WI38 (cell line): Measurements from ENCODE around the gene DGKQ.
"Not testable (repeated sequence)": the region's sequence is repeated elsewhere in the genome, so short reads cannot be mapped to it uniquely, and the experiment has no call there.

Experiments used
- H3K4me3 ChIP-seq: 2 replicates; pipeline ENCODE4 v1.5.1; 2011; ENCODE audit warnings: low read depth, mild to moderate bottlenecking, control low read depth, low read length
- TF ChIP-seq, protein P1 (sequence below): IDR thresholded peaks from 2 replicates; pipeline ENCODE4 v1.5.1; 2012; ENCODE audit warnings: low read depth, mild to moderate bottlenecking, control low read depth, low read length

Gene DGKQ

GRCh38 chr4:1002131-1002630, 28.8 kb upstream of the DGKQ start:
- TF ChIP-seq, protein P1, sequence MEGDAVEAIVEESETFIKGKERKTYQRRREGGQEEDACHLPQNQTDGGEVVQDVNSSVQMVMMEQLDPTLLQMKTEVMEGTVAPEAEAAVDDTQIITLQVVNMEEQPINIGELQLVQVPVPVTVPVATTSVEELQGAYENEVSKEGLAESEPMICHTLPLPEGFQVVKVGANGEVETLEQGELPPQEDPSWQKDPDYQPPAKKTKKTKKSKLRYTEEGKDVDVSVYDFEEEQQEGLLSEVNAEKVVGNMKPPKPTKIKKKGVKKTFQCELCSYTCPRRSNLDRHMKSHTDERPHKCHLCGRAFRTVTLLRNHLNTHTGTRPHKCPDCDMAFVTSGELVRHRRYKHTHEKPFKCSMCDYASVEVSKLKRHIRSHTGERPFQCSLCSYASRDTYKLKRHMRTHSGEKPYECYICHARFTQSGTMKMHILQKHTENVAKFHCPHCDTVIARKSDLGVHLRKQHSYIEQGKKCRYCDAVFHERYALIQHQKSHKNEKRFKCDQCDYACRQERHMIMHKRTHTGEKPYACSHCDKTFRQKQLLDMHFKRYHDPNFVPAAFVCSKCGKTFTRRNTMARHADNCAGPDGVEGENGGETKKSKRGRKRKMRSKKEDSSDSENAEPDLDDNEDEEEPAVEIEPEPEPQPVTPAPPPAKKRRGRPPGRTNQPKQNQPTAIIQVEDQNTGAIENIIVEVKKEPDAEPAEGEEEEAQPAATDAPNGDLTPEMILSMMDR, result no peak
- no peak overlapping the region for H3K4me3 ChIP-seq

DNA sequence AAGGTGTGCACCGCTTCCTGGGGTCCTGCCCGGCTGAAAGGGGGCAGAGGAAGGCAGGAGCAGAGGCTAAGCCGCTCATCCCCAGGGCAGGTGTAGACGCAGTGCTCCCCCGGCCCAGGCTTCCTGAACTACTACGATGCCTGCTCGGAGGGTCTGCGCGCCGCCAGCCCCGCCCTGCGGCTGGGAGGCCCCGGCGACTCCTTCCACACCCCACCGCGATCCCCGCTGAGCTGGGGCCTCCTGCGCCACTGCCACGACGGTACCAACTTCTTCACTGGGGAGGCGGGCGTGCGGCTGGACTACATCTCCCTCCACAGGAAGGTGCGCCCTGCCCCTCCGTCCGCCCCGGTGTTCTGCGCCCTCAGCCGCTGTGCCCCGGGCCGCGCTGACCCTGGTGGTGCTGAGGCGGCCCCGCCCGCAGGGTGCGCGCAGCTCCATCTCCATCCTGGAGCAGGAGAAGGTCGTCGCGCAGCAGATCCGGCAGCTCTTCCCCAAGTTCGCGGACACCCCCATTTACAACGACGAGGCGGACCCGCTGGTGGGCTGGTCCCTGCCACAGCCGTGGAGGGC, 28.3 kb upstream of the DGKQ start:
- TF ChIP-seq, protein P1, result no peak
- no peak overlapping the region for H3K4me3 ChIP-seq

DNA sequence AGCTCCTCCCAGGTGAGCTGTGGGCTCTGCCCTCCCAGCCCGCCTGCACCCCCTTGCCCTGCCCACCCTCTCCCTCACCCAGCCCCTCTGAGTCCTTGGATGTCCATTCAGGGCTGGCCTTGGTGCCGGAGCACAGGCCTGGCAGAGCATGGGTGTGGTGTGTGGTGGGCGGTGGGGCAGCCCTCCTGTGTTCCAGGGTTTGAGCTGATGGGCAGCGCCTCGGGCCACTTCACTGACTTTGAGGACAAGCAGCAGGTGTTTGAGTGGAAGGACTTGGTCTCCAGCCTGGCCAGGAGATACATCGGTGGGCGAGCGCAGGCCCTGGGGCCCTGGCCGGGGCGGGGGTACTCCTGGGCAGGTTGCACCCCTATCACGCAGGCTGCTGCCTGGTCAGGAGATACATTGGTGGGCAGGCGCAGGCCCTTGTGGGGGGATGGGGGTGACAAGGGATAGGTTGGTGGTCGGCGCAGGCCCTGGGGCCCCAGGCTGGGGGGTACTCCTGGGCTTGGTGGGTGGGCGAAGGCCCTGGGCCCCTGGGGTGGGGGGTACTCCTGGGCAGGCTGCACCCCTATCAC, 27.4 kb upstream of the DGKQ start:
- H3K4me3 ChIP-seq, result no peak overlapping the region
- TF ChIP-seq, protein P1, result no peak

GRCh38 chr4:999882-1000425, 26.6 kb upstream of the DGKQ start:
- TF ChIP-seq, protein P1, result no peak

GRCh38 chr4:999240-999863, 26.0 kb upstream of the DGKQ start:
- not testable (repeated sequence) for H3K4me3 ChIP-seq

More at GRCh38 chr4:999882-1000425, 26.6 kb upstream of the DGKQ start:
- H3K4me3 ChIP-seq, result no peak overlapping the region

DNA sequence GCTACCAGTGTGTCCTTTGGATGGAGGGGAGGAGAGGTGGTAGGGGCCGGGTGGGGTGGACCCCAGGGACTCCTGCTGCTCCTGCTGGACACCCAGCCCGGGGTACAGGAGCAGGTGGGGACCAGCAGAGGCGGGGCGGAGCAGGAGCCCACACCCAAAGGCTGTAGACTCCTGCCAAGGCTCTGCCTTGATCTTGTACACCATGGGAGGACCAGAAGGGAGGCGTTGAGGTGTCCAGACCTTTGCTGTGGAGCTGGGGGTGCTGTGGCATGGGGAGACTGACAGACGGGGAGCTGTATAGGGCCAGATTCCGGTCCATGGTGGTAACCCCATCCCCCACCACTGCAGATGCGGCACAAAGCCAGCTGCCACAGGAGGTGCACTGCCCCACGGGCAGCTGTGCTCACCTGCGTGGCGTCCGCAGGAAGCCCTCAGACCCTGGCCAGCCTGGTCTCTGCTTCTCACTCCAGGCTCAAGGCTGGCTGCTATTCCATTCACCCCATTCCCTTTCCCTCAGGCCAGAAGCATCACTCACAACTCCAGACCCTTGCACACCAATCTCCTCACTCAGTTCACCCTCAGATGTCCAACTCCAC, 24.8 kb upstream of the DGKQ start:
- no peak overlapping the region for H3K4me3 ChIP-seq
- TF ChIP-seq, protein P1, result no peak

DNA sequence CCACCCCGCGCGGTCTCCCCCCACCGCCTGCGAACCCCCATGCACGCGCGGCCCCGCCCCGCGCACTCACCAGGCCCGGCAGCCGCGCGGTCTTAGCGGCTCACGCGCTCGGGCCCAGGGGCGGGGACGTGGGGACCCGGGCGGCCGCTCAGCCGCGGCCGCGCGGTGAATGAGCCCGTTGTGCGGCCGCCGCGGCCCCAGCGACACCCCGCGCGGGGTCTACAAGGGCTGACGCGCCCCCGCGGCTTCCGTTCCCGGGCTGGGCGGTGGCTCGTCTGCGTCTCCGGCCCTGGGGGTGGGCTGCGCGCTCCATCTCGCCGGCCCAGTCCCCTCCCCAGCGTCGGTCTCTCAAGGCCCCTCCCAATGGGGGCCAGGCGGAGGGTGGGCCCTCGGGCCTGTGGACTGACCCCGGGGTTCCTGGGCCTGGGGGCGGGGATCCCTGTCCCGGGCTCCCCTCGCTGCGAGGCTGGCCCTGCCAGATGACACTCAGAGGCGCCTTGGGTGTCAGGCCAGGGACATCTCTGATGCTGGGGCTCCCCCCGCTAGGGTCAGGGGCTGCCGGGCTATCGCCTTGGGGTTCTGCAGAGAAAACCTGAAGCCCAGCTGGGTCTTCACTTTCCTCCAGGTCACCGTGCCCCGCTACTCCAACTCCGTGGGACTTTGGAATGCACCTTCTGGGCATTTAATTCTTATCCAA, 24.2 kb upstream of the DGKQ start:
- H3K4me3 ChIP-seq, result 0 out of 2 replicates have a peak overlapping the region, but pooled peaks have one; percentile 10
- TF ChIP-seq, protein P1, result no peak
